ENCODE data around the gene ARHGEF17.

Gene ARHGEF17

DNA sequence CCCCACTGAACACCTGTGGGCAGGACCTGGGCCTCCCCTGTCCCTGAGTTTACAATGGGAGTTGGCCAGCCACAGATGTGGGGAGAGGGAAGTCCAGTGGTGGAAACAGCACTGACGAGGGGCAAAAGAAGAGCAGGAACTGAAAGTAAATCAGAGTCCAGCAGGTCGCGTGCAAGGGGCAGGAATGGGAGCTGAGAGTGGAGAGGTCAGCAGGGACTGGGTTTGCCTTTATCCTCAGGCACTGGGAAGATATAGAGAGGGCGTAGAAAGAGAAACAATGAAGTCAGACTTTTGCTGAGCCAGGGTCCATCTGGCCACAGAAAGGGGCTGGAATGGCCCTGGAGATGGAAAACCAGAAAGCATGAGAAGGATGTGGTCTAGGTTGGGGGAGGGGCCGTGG is 27.4 kb upstream of the ARHGEF17 start:
- Histone ChIP-seq H3K4me1 (ENCODE audit: control insufficient read depth, low read length) (peaks cover 8% of the 10 kb centered on the region), H3K4me3 (ENCODE audit: low read length) (no peak overlapping the region), H3F3A (ENCODE audit: control insufficient read depth, insufficient read depth) (no peaks in the 10 kb centered on the region), H3K9me3 (ENCODE audit: control insufficient read depth, insufficient read depth, low read length) (no peaks in the 10 kb centered on the region), H3K4me2 (ENCODE audit: low read length) (no peak overlapping the region), H3K9me2 (replicated peaks; ENCODE audit: control insufficient read depth, low read length) (no peaks in the 10 kb centered on the region), H3K79me2 (ENCODE audit: control insufficient read depth, low read length) (no peaks in the 10 kb centered on the region), H3K27me3 (ENCODE audit: control insufficient read depth, low read length) (peaks cover 11% of the 10 kb centered on the region; the same call in 1 of the 2 replicates), H3K27ac (ENCODE audit: low read depth, low read length) (no peak overlapping the region), H3K36me3 (ENCODE audit: control insufficient read depth, low read length) (no peaks in the 10 kb centered on the region), H4K20me1 (ENCODE audit: control insufficient read depth, insufficient read depth, low read depth, low read length) (no peaks in the 10 kb centered on the region)
- TF ChIP-seq EZH2phosphoT487 (IDR thresholded peaks at IDR 0.05; ENCODE audit: borderline replicate concordance, low read length), result no peak
- TF ChIP-seq, protein P1, sequence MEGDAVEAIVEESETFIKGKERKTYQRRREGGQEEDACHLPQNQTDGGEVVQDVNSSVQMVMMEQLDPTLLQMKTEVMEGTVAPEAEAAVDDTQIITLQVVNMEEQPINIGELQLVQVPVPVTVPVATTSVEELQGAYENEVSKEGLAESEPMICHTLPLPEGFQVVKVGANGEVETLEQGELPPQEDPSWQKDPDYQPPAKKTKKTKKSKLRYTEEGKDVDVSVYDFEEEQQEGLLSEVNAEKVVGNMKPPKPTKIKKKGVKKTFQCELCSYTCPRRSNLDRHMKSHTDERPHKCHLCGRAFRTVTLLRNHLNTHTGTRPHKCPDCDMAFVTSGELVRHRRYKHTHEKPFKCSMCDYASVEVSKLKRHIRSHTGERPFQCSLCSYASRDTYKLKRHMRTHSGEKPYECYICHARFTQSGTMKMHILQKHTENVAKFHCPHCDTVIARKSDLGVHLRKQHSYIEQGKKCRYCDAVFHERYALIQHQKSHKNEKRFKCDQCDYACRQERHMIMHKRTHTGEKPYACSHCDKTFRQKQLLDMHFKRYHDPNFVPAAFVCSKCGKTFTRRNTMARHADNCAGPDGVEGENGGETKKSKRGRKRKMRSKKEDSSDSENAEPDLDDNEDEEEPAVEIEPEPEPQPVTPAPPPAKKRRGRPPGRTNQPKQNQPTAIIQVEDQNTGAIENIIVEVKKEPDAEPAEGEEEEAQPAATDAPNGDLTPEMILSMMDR (IDR thresholded peaks at IDR 0.05; ENCODE audit: low read depth, low read length, poor library complexity, severe bottlenecking), result no peak

DNA sequence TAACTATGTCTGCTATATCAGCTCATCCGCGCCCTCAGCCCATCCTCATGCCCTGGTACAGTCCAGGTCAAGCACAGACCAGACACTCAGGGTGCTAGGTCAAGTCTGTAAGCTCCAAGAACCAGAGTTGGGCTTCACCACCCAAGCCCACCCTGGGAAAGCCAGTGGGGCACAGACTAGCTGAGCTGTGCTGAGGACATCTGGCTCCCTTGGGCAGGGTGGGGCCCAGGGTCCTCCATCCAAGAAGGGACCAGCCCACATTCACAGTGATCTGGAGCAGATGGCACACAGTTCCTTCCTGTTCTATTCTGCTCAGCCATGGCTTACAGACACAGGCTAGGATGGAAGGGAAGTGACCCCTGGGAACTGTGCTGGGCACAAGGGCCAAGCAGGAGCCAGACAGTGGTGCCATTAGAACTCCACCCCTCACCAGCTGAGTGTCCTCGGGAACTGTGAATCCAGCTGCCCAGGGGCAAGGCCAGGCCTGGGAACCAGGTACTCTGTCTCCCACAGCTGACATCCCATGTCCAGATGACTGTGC is 26.8 kb upstream of the ARHGEF17 start:
- H3K27me3 ChIP-seq (ENCODE audit: control insufficient read depth, low read length), result peaks cover 4% of the 10 kb centered on the region; the same call in 1 of the 2 replicates
- no peak overlapping the region for H3K27ac ChIP-seq (ENCODE audit: low read depth, low read length)
- H3K4me3 ChIP-seq (ENCODE audit: low read length), result no peak overlapping the region
- TF ChIP-seq, protein P1 (IDR thresholded peaks at IDR 0.05; ENCODE audit: low read depth, low read length, poor library complexity, severe bottlenecking), result no peak
- no peak for TF ChIP-seq EZH2phosphoT487 (IDR thresholded peaks at IDR 0.05; ENCODE audit: borderline replicate concordance, low read length)
- H3K9me3 ChIP-seq (ENCODE audit: control insufficient read depth, insufficient read depth, low read length), result no peaks in the 10 kb centered on the region
- H3K4me2 ChIP-seq (ENCODE audit: low read length), result no peak overlapping the region
- H3F3A ChIP-seq (ENCODE audit: control insufficient read depth, insufficient read depth), result no peaks in the 10 kb centered on the region
- peaks cover 8% of the 10 kb centered on the region for H3K4me1 ChIP-seq (ENCODE audit: control insufficient read depth, low read length)
- H4K20me1 ChIP-seq (ENCODE audit: control insufficient read depth, insufficient read depth, low read depth, low read length), result no peaks in the 10 kb centered on the region
- no peaks in the 10 kb centered on the region for H3K9me2 ChIP-seq (replicated peaks; ENCODE audit: control insufficient read depth, low read length)
- no peaks in the 10 kb centered on the region for H3K36me3 ChIP-seq (ENCODE audit: control insufficient read depth, low read length)
- H3K79me2 ChIP-seq (ENCODE audit: control insufficient read depth, low read length), result no peaks in the 10 kb centered on the region

DNA sequence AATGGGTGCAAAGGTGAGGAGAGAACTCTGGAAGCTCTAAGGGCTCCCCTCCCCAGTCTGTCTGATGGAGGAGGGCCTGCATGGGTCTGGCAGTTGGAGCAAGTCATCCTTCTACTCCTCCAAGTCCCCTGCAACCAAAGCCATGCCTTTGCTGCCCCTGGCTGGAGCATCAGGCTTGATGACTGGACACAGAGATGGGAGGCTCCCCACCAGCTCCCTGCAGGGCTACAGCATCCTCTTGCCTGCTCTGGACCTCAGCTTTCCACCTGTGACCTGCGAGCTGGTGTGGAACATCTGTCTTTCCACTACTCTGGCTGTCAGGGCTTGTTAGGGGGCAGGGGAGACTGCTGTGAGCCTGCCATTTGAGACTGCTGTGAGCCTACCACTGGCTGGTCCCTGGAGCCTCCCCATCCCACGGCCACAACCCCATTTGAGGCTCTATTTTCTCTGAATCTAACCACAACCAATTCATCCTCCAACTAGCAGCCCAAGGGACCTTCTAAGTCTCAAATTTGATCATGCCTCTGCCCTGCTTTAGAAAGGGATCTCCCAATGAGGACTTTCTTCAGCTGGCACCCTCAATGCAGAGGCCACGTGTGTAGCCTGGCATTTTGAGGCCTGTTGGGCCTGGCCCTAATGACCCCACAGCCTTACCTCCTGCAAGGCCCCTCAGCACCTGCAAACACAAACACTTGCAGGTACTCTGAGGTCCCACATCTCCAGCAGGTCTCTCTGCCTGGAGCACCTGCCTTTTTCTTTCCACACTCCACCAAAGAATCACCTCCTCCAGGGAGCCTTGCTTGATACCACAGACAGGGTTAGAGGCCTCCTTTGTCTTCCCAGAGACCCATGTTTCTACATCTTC is 26.0 kb upstream of the ARHGEF17 start:
- Histone ChIP-seq H3K9me3 (ENCODE audit: control insufficient read depth, insufficient read depth, low read length) (no peaks in the 10 kb centered on the region), H3K4me1 (ENCODE audit: control insufficient read depth, low read length) (peaks cover 8% of the 10 kb centered on the region), H3K27ac (ENCODE audit: low read depth, low read length) (no peak overlapping the region), H3K79me2 (ENCODE audit: control insufficient read depth, low read length) (no peaks in the 10 kb centered on the region), H3K27me3 (ENCODE audit: control insufficient read depth, low read length) (0 out of 2 replicates have a peak, but pooled peaks cover 2% of the 10 kb centered on the region), H3K4me3 (ENCODE audit: low read length) (no peak overlapping the region), H3K4me2 (ENCODE audit: low read length) (no peak overlapping the region), H3K36me3 (ENCODE audit: control insufficient read depth, low read length) (no peaks in the 10 kb centered on the region), H3F3A (ENCODE audit: control insufficient read depth, insufficient read depth) (no peaks in the 10 kb centered on the region), H4K20me1 (ENCODE audit: control insufficient read depth, insufficient read depth, low read depth, low read length) (no peaks in the 10 kb centered on the region), H3K9me2 (replicated peaks; ENCODE audit: control insufficient read depth, low read length) (no peaks in the 10 kb centered on the region)
- TF ChIP-seq, protein P1 (IDR thresholded peaks at IDR 0.05; ENCODE audit: low read depth, low read length, poor library complexity, severe bottlenecking), result no peak
- TF ChIP-seq EZH2phosphoT487 (IDR thresholded peaks at IDR 0.05; ENCODE audit: borderline replicate concordance, low read length), result no peak
